ENCODE results near the gene KNSTRN. TPM values are rescaled to one million over a fixed set of nuclear protein-coding genes. Genes with fewer than 3 reads are reported as not detected.

Gene KNSTRN
- total RNA-seq, 1 donor from 2014 or later = 28.4 TPM

DNA sequence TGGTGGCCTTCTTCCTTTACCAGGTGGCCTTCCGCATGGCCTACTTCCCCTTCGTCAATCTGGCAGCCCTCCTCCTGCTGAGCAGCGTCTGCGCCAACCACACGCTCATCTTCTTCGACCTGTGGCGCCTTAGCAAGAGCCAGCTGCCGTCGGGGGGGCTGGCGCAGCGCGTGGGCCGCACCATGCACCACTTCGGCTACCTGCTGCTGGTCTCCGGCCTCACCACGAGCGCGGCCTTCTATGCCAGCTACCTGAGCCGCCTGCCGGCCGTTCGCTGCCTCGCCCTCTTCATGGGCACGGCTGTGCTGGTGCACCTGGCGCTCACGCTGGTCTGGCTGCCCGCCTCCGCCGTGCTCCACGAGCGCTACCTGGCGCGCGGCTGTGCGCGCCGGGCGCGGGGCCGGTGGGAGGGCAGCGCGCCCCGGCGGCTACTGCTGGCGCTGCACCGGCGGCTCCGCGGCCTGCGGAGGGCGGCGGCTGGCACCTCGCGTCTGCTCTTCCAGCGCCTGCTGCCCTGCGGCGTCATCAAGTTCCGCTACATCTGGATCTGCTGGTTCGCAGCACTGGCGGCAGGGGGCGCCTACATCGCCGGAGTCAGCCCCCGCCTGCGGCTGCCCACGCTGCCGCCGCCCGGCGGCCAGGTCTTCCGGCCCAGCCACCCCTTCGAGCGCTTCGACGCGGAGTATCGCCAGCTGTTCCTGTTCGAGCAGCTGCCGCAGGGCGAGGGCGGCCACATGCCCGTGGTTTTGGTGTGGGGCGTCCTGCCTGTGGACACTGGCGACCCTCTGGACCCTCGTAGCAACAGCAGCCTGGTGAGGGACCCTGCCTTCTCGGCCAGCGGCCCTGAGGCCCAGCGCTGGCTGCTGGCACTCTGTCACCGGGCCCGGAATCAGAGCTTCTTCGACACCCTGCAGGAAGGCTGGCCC is 14.6 kb upstream of the KNSTRN start:
- Mint-ChIP-seq H3K9me3 (ENCODE audit: low read depth) (no peaks in the 10 kb centered on the region), H3K27me3 (ENCODE audit: low read depth) (no peaks in the 10 kb centered on the region), H3K27ac (ENCODE audit: unreplicated experiment) (no peak overlapping the region), H3K36me3 (ENCODE audit: low read depth) (no peaks in the 10 kb centered on the region), H3K4me3 (ENCODE audit: unreplicated experiment) (peak overlapping the region; percentile 16), H3K4me1 (ENCODE audit: low read depth) (peaks cover 17% of the 10 kb centered on the region)
- TF ChIP-seq, protein P1, sequence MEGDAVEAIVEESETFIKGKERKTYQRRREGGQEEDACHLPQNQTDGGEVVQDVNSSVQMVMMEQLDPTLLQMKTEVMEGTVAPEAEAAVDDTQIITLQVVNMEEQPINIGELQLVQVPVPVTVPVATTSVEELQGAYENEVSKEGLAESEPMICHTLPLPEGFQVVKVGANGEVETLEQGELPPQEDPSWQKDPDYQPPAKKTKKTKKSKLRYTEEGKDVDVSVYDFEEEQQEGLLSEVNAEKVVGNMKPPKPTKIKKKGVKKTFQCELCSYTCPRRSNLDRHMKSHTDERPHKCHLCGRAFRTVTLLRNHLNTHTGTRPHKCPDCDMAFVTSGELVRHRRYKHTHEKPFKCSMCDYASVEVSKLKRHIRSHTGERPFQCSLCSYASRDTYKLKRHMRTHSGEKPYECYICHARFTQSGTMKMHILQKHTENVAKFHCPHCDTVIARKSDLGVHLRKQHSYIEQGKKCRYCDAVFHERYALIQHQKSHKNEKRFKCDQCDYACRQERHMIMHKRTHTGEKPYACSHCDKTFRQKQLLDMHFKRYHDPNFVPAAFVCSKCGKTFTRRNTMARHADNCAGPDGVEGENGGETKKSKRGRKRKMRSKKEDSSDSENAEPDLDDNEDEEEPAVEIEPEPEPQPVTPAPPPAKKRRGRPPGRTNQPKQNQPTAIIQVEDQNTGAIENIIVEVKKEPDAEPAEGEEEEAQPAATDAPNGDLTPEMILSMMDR (IDR thresholded peaks at IDR 0.05) = peak; percentile 86
- DNase-seq (ENCODE audit: low spot score) = peak; percentile 93

GRCh38 chr15:40368719-40369473 is 13.6 kb upstream of the KNSTRN start:
- H3K9me3 Mint-ChIP-seq (ENCODE audit: low read depth) = no peaks in the 10 kb centered on the region
- no peak overlapping the region for H3K4me3 Mint-ChIP-seq (ENCODE audit: unreplicated experiment)
- TF ChIP-seq, protein P1 (IDR thresholded peaks at IDR 0.05) = no peak
- H3K27ac Mint-ChIP-seq (ENCODE audit: unreplicated experiment) = no peak overlapping the region
- no peak for DNase-seq (ENCODE audit: low spot score)
- no peaks in the 10 kb centered on the region for H3K27me3 Mint-ChIP-seq (ENCODE audit: low read depth)
- H3K36me3 Mint-ChIP-seq (ENCODE audit: low read depth) = no peaks in the 10 kb centered on the region
- peaks cover 21% of the 10 kb centered on the region for H3K4me1 Mint-ChIP-seq (ENCODE audit: low read depth)

DNA sequence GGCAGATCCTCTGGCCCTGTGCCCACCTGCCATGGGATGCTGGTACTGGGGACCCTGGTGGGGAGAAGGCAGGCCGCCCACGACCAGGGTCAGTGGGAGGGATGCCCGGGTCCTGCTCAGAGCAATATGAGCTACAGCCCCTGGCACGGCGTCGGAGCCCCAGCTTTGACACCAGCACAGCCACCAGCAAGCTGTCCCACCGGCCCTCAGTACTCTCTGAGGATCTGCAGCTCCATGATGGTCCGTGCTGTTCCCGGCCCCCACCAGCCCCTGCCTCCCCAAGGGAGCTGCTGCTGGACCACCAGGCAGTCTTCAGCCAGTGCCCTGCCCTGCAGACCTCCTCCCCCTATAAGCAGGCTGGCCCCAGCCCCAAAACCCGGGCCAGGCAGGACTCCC is 13.0 kb upstream of the KNSTRN start:
- TF ChIP-seq, protein P1 (IDR thresholded peaks at IDR 0.05) = no peak
- no peaks in the 10 kb centered on the region for H3K9me3 Mint-ChIP-seq (ENCODE audit: low read depth)
- H3K36me3 Mint-ChIP-seq (ENCODE audit: low read depth) = no peaks in the 10 kb centered on the region
- no peak overlapping the region for H3K4me3 Mint-ChIP-seq (ENCODE audit: unreplicated experiment)
- no peaks in the 10 kb centered on the region for H3K27me3 Mint-ChIP-seq (ENCODE audit: low read depth)
- H3K4me1 Mint-ChIP-seq (ENCODE audit: low read depth) = peaks cover 21% of the 10 kb centered on the region
- DNase-seq (ENCODE audit: low spot score) = peak; percentile 90
- no peak overlapping the region for H3K27ac Mint-ChIP-seq (ENCODE audit: unreplicated experiment)

GRCh38 chr15:40369971-40370370 is 12.6 kb upstream of the KNSTRN start:
- H3K36me3 Mint-ChIP-seq (ENCODE audit: low read depth) = no peaks in the 10 kb centered on the region
- H3K27me3 Mint-ChIP-seq (ENCODE audit: low read depth) = no peaks in the 10 kb centered on the region
- no peak overlapping the region for H3K4me3 Mint-ChIP-seq (ENCODE audit: unreplicated experiment)
- DNase-seq (ENCODE audit: low spot score) = no peak
- TF ChIP-seq, protein P1 (IDR thresholded peaks at IDR 0.05) = no peak
- no peak overlapping the region for H3K27ac Mint-ChIP-seq (ENCODE audit: unreplicated experiment)
- H3K4me1 Mint-ChIP-seq (ENCODE audit: low read depth) = peaks cover 21% of the 10 kb centered on the region
- H3K9me3 Mint-ChIP-seq (ENCODE audit: low read depth) = no peaks in the 10 kb centered on the region

- Mint-ChIP-seq H3K27me3 (ENCODE audit: low read depth) (no peaks in the 10 kb centered on the region), H3K36me3 (ENCODE audit: low read depth) (no peaks in the 10 kb centered on the region), H3K4me1 (ENCODE audit: low read depth) (peaks cover 21% of the 10 kb centered on the region), H3K27ac (ENCODE audit: unreplicated experiment) (peak overlapping the region; percentile 10), H3K9me3 (ENCODE audit: low read depth) (no peaks in the 10 kb centered on the region), H3K4me3 (ENCODE audit: unreplicated experiment) (no peak overlapping the region)
- DNase-seq (ENCODE audit: low spot score) = no peak
- TF ChIP-seq, protein P1 (IDR thresholded peaks at IDR 0.05) = no peak
Observed at GRCh38 chr15:40372981-40373380, 9.5 kb upstream of the KNSTRN start.

Measured in chondrocyte (in vitro differentiated cells).